Tibial nerve (tissue), 4 donors: ENCODE data around the gene CPXM2.

Source experiments
- EP300 ChIP-seq, 2 donors: sonication (generic); formaldehyde crosslinking; IDR thresholded peaks; one replicate each; pipeline ENCODE4 v1.6.1; 2017; ENCODE audit warnings: antibody characterized with exemption in 2 of 2, mild to moderate bottlenecking in 1 of 2
- TF ChIP-seq, protein P1 (sequence below), 5 experiments: fragments of 200-600 bp in 3 of 5; fragments of 450-650 bp in 2 of 5; sonication (generic) in 3 of 5; IDR thresholded peaks; one replicate each; pipeline ENCODE4 v1.5.1; 2016 to 2019; ENCODE audit warnings: antibody characterized with exemption in 5 of 5, mild to moderate bottlenecking in 3 of 5, moderate library complexity in 2 of 5

GRCh38 chr10:123897146-123897545, 5.5 kb upstream of the CPXM2 start:
- TF ChIP-seq EP300 (IDR thresholded peaks at IDR 0.05): no peak
- TF ChIP-seq, protein P1, sequence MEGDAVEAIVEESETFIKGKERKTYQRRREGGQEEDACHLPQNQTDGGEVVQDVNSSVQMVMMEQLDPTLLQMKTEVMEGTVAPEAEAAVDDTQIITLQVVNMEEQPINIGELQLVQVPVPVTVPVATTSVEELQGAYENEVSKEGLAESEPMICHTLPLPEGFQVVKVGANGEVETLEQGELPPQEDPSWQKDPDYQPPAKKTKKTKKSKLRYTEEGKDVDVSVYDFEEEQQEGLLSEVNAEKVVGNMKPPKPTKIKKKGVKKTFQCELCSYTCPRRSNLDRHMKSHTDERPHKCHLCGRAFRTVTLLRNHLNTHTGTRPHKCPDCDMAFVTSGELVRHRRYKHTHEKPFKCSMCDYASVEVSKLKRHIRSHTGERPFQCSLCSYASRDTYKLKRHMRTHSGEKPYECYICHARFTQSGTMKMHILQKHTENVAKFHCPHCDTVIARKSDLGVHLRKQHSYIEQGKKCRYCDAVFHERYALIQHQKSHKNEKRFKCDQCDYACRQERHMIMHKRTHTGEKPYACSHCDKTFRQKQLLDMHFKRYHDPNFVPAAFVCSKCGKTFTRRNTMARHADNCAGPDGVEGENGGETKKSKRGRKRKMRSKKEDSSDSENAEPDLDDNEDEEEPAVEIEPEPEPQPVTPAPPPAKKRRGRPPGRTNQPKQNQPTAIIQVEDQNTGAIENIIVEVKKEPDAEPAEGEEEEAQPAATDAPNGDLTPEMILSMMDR (IDR thresholded peaks at IDR 0.05): no peak
